GM12878 (cell line): Measurements from ENCODE around the gene STEAP1B. TPM values are rescaled to one million over a fixed set of nuclear protein-coding genes. Genes with fewer than 3 reads are reported as not detected.

Experiments
- ATF2 ChIP-seq: IDR thresholded peaks from 2 replicates; pipeline ENCODE4 v1.6.1; 2012; ENCODE audit warnings: low read length, inconsistent platforms
- BCLAF1 ChIP-seq: fragments of 450-650 bp; IDR thresholded peaks from 2 replicates; pipeline ENCODE4 v1.6.1; 2017; ENCODE audit warnings: antibody characterized with exemption, mild to moderate bottlenecking, moderate library complexity
- E2F4 ChIP-seq: IDR thresholded peaks from 2 replicates; pipeline ENCODE4 v1.6.1; 2012; ENCODE audit warnings: low read depth, low read length, improper control_type of control experiment
- EED ChIP-seq: sonication (generic); IDR thresholded peaks from 2 replicates; pipeline ENCODE4 v1.6.1; 2016; ENCODE audit warnings: antibody characterized with exemption, low read depth
- EGR1 ChIP-seq, 2 experiments: IDR thresholded peaks; 1 replicate in 1 of 2; 2 replicates in 1 of 2; pipeline ENCODE4 v1.6.1; 2011 to 2012; ENCODE audit warnings: low read depth in 2 of 2, low read length in 2 of 2, borderline replicate concordance in 1 of 2, mild to moderate bottlenecking in 1 of 2, moderate library complexity in 1 of 2
- ETV6 ChIP-seq, 2 experiments: fragments of 450-650 bp in 1 of 2; IDR thresholded peaks in 1 of 2; conservative IDR thresholded peaks in 1 of 2; 2 replicates each; pipeline ENCODE4 v1.6.1; 2014; ENCODE audit warnings: antibody characterized with exemption in 1 of 2, borderline replicate concordance in 1 of 2, low read depth in 1 of 2, mild to moderate bottlenecking in 1 of 2, moderate library complexity in 1 of 2
- FOXK2 ChIP-seq: fragments of 450-650 bp; IDR thresholded peaks from 2 replicates; pipeline ENCODE4 v1.6.1; 2017; ENCODE audit warnings: mild to moderate bottlenecking, moderate library complexity
- FOXM1 ChIP-seq: IDR thresholded peaks from 2 replicates; pipeline ENCODE4 v1.6.1; 2012; ENCODE audit warnings: low read depth, mild to moderate bottlenecking, inconsistent platforms, low read length, moderate library complexity
- HDAC6 ChIP-seq: fragments of 200-600 bp; sonication (generic); IDR thresholded peaks from one replicate; pipeline ENCODE4 v1.8.0; 2017; ENCODE audit warnings: antibody characterized with exemption; ENCODE audit not compliant: unreplicated experiment
- KLF5 ChIP-seq: fragments of 450-650 bp; IDR thresholded peaks from 2 replicates; pipeline ENCODE4 v1.6.1; 2014; ENCODE audit warnings: mild to moderate bottlenecking; ENCODE audit not compliant: partially characterized antibody
- MTA3 ChIP-seq: IDR thresholded peaks from 2 replicates; pipeline ENCODE4 v1.6.1; 2012; ENCODE audit warnings: low read length, inconsistent platforms, borderline replicate concordance
- NR2C2 ChIP-seq: IDR thresholded peaks from 2 replicates; pipeline ENCODE4 v1.6.1; 2011; ENCODE audit warnings: borderline replicate concordance, low read depth; ENCODE audit not compliant: control insufficient read depth, insufficient read length
- POLR2AphosphoS5 ChIP-seq: IDR thresholded peaks from 2 replicates; pipeline ENCODE4 v1.6.1; 2011; ENCODE audit warnings: mild to moderate bottlenecking, low read length, inconsistent platforms
- RAD51 ChIP-seq: fragments of 450-650 bp; IDR thresholded peaks from 2 replicates; pipeline ENCODE4 v1.6.1; 2016; ENCODE audit warnings: moderate library complexity, mild to moderate bottlenecking, inconsistent platforms
- RCOR1 ChIP-seq: conservative IDR thresholded peaks from 2 replicates; pipeline ENCODE4 v1.6.1; 2012; ENCODE audit warnings: low read depth, low read length, improper control_type of control experiment
- SIX5 ChIP-seq: IDR thresholded peaks from 2 replicates; pipeline ENCODE4 v1.6.1; 2011; ENCODE audit warnings: mild to moderate bottlenecking, low read depth, low read length, moderate library complexity; ENCODE audit not compliant: severe bottlenecking
- USF1 ChIP-seq: IDR thresholded peaks from 2 replicates; pipeline ENCODE4 v1.6.1; 2011; ENCODE audit warnings: borderline replicate concordance, low read depth, mild to moderate bottlenecking, moderate library complexity, mixed read lengths, low read length; ENCODE audit not compliant: insufficient read depth; ENCODE audit errors: extremely low read length
- YBX1 ChIP-seq: fragments of 450-650 bp; IDR thresholded peaks from 2 replicates; pipeline ENCODE4 v1.6.1; 2016; ENCODE audit warnings: antibody characterized with exemption
- ZBTB40 ChIP-seq: fragments of 450-650 bp; IDR thresholded peaks from 2 replicates; pipeline ENCODE4 v1.6.1; 2016; ENCODE audit warnings: mild to moderate bottlenecking, moderate library complexity, borderline replicate concordance
- ZNF207 ChIP-seq: fragments of 450-650 bp; IDR thresholded peaks from 2 replicates; pipeline ENCODE4 v1.6.1; 2014; ENCODE audit warnings: antibody characterized with exemption, mild to moderate bottlenecking, borderline replicate concordance
- polyA plus RNA-seq, 11 experiments: library from polyadenylated mRNA; depleted of rRNA in 4 of 11; unstranded in 6 of 11; stranded (reverse) in 5 of 11; fragments of >200 nt; fragmentation: Nextera tagmentation in 4 of 11; fragmentation: Illumina TruSeq in 1 of 11; extraction: Ambion mirVana in 4 of 11; extraction: Trizol in 1 of 11; gene quantifications; 1 replicate in 1 of 11; 2 replicates in 10 of 11; pipeline versions ENCODE4 v1.2.1 to v1.2.3, GENCODE V29; 2011 to 2016; ENCODE audit warnings: inconsistent platforms in 2 of 11, missing spikeins in 2 of 11, low read depth in 1 of 11
- total RNA-seq, 4 experiments: library from RNA; depleted of rRNA in 3 of 4; stranded (reverse); fragments of >200 nt in 3 of 4; fragmentation: Illumina TruSeq in 1 of 4; extraction: Trizol in 1 of 4; gene quantifications; 2 replicates each; pipeline versions ENCODE4 v1.2.1 to v1.2.3, GENCODE V29; 2013 to 2021

Gene STEAP1B
- total and polyA plus RNA-seq, 10 of the 15 experiments (the other 5 are each of a cell fraction or from before 2014, with no cell fraction given): 0.14 TPM; not detected in 9

GRCh38 chr7:22447762-22448161 is 52.2 kb downstream of the STEAP1B start (continued):
- TF ChIP-seq BCLAF1: no peak
- peak; percentile 40; the same call in 1 of the 2 replicates for TF ChIP-seq MTA3
- TF ChIP-seq YBX1: no peak
- peak; percentile 91 for TF ChIP-seq KLF5
- TF ChIP-seq USF1: no peak
- no peak for TF ChIP-seq EGR1 (IDR thresholded peaks at IDR 0.05; ENCODE audit: borderline replicate concordance in 1 of 2, low read depth in 2 of 2, low read length in 2 of 2)
- TF ChIP-seq ETV6 (conservative IDR thresholded peaks at IDR 0.05 in 1 of 2, IDR thresholded peaks at IDR 0.05 in 1 of 2; ENCODE audit: borderline replicate concordance in 1 of 2, low read depth in 1 of 2): peak in 1 of 2 experiments; percentile 96; a peak in 2 of 4 replicates
- TF ChIP-seq ZBTB40: no peak
- no peak for TF ChIP-seq RAD51
- no peak for TF ChIP-seq POLR2AphosphoS5
- TF ChIP-seq FOXM1: peak; percentile 95
- TF ChIP-seq SIX5: no peak
- no peak for TF ChIP-seq NR2C2
- no peak for TF ChIP-seq ZNF207
- TF ChIP-seq ATF2: peak; percentile 99
- TF ChIP-seq RCOR1: peak; percentile 79; the same call in 1 of the 2 replicates
- no peak for TF ChIP-seq HDAC6
- no peak for TF ChIP-seq E2F4
- TF ChIP-seq EED: peak; percentile 83
- TF ChIP-seq FOXK2: no peak
